COLO829 (cell line): ENCODE data around the gene NXN.
"Not testable (repeated sequence)": the region's sequence is repeated elsewhere in the genome, so short reads cannot be mapped to it uniquely, and the experiment has no call there.

ENCODE experiments used
- DNase-seq: peaks from one replicate; pipeline ENCODE4 v3.0.0; 2012; ENCODE audit warnings: low spot score

The NXN gene

GRCh38 chr17:798246-798645, 181.3 kb downstream of the NXN start:
- DNase-seq = no peak

GRCh38 chr17:797236-797840, 182.2 kb downstream of the NXN start:
- no peak for DNase-seq

GRCh38 chr17:796609-797008, 183.0 kb downstream of the NXN start:
- DNase-seq = no peak

DNA sequence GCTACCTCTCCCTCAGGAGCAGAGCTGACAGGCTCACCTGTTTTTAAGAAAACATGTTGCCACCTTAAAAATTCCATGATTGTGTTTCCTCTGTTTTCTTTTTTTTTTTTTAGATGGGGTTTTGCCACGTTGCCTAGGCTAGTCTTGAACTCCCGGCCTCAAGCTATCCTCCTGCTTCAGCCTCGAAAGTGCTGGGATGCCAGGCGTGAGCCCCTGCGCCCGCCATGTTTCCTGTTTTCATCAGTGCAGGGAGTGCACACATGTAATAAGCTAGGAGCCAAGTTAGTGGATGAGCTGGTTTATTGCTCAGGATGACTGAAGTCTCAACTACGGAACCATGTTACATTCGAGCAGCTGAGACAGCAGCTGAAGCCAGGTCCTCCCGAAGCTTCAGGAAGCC, 183.9 kb downstream of the NXN start:
- no peak for DNase-seq

GRCh38 chr17:795276-795675, 184.3 kb downstream of the NXN start:
- DNase-seq = no peak

GRCh38 chr17:794876-795275, 184.7 kb downstream of the NXN start:
- peak; percentile 24 for DNase-seq

- DNase-seq = no peak
Measured at GRCh38 chr17:792277-792676, 187.3 kb downstream of the NXN start.

DNA sequence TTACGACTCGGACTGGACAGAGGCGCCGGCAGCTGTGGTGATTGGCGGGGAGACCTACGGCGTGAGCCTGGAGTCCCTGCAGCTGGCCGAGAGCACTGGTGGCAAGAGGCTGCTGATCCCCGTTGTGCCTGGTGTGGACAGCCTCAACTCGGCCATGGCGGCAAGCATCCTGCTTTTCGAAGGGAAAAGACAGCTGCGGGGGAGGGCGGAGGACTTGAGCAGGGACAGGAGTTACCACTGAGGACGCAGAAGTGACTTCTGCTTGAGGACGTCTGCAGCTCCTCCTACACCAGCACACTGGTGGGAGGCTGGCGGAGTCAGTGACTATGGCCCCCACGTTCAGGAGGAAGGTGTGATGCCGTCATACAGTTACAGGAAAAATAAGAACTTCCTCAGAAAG, 187.7 kb downstream of the NXN start:
- DNase-seq = no peak

- not testable (repeated sequence) for DNase-seq
Measured at GRCh38 chr17:790874-791247, 188.7 kb downstream of the NXN start.

DNA sequence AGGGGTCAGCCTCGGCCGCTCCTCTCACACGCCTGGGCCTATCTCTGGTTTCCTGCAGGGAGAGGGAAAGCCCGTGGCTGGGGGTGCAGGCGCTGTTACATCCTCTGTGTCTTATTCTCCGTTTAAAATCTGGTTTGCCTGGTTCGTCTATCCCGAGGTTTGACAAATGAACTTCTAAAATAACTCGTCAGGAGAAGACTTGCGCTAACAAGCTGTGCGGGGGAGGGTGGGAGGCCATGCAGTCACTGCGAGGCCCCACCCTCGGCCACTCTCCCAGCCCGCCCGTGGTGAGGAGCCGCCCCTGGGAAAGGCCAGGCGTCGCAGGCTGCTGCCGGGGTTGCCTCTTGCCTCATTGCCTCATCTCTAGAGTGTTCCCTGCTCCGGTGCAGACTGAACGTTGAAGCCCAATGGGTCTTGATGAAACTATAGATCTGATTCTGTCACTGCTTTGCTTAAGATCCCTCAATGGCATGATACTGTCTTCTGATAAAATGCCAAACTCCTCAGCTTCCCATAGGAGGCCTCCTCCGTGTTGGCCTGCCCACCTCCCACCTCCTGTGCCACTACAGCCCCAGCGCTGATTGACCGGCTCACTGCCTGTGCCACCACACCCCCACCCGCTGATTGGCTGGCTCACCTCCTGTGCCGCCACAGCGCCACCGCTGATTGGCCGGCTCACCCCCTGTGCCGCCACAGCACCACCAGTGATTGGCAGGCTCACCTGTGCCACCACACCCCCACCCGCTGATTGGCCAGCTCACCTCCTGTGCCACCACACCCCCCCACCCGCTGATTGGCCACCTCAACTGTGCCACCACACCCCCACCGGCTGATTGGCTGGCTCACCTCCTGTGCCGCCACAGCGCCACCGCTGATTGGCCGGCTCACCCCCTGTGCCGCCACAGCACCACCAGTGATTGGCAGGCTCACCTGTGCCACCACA, 189.4 kb downstream of the NXN start:
- not testable (repeated sequence) for DNase-seq

- DNase-seq = no peak
Measured at GRCh38 chr17:789160-789840, 190.3 kb downstream of the NXN start.

DNA sequence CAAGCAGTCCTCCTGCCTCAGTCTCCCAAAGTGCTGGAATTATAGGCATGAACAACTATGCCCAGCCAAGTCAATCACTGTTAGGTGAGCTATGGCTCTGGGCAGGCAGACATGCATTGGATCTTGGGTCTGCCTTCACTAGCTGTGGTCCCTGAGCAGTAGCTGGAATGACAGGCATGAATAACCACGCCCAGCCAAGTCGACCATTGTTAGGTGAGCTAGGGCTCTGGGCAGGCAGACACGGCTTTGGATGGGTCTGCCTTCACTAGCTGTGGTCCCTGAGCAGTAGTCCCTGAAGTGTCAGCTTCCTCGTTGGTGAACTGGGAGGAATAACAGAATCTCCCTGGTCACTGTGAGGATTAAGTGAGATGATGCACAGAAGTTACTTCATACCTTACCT, 191.0 kb downstream of the NXN start:
- DNase-seq = no peak

- no peak for DNase-seq
Measured at GRCh38 chr17:787641-788221, 191.8 kb downstream of the NXN start.

GRCh38 chr17:785901-786300, 193.7 kb downstream of the NXN start:
- DNase-seq = not testable (repeated sequence)

DNA sequence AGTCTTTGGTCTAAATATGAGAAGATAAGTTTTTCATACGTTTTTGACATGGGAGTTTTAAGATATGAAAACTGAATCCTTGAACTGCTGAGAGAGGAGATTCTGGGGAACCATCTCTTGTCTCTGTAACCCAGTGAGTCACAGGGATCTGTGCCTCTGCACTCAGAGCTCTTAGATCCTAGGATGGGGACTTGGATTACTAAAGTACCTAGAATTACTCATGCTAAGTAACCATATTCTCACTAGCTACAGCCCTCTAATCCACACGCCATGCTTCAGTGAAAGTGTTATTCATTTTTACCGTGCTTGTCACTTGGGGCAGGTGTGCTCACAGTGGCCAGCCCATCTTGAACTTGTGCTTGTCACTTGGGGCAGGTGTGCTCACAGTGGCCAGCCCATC, 195.4 kb downstream of the NXN start:
- no peak for DNase-seq

- DNase-seq = peak; percentile 91
Measured at GRCh38 chr17:781805-782731, 197.5 kb downstream of the NXN start, which contains the start of the genes GLOD4 and MRM3. Gene GLOD4 (minus strand): TSS chr17:782280. CDS start chr17:782255, 25 bp downstream. Gene MRM3 (plus strand): TSS chr17:782353. CDS start chr17:782379, 26 bp downstream.

DNA sequence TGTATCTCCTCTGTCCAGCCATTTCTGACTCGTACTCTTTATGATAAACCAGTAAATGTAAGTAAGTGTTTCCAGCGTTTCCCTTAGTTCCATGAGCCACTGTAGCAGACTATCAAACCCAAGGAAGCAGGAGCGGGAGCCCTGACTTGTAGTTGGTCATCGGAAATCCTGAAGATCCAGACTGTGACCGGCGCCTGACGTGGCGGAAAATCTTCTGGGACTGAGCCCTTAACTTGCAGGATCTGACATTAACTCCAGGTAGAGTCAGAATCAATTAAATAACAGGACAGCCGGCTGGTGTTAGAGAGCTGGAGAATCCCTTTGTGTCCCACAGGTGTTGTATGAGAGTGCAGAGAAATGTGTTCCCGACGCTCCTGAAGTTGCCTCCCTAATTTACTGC, 201.5 kb downstream of the NXN start:
- no peak for DNase-seq

DNA sequence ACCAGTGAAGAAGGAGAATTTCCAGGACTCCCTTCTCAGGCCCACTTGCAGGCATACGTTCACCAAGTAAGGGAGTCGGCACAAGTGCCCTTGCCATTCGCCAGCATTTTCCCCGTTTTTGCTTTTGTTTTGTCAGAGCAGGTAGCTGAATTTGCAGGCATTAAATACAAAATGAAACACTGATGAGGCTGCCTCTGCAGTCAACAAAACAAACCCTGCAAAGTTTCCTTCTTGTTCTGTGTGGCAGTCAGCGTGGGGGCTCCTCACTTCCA, 205.3 kb downstream of the NXN start:
- no peak for DNase-seq

- peak; percentile 85 for DNase-seq
Measured at GRCh38 chr17:773467-774312, 205.9 kb downstream of the NXN start.

GRCh38 chr17:773016-773415, 206.6 kb downstream of the NXN start:
- no peak for DNase-seq

- DNase-seq = no peak
Measured at GRCh38 chr17:767076-767475, 212.5 kb downstream of the NXN start.
